HUDEP-2 (cell line): ENCODE results near the gene MFAP1.
A peak's percentile ranks its signal among the peaks of the same experiment; 100 is the strongest.
"Not testable (repeated sequence)": the region's sequence is repeated elsewhere in the genome, so short reads cannot be mapped to it uniquely, and the experiment has no call there.

Source experiments
- DNase-seq, 76 experiments: peaks; one replicate each; lab custom pipeline; 2025; ENCODE audit not compliant: unreplicated experiment in 76 of 76; lab: John Stamatoyannopoulos, UW

The MFAP1 gene

DNA sequence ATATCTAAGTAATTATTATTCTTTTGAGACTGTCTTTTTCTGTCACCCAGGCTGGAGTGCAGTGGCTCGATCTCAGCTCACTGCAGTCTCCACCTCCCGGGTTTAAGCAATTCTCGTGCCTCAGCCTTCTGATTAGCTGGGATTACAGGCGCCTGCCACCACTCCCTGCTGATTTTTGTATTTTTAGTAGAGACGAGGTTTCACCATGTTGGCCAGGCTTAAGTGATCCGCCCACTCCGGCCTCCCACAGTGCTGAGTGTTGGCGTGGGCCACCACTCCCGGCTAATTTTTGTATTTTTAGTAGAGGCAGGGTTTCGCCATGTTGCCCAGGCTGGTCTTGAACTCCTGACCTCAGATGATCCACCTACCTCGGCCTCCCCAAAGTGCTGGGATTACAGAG is 815 bp upstream of the MFAP1 start:
- DNase-seq: peak in 10 of 76 experiments; percentile 3 to 40 (median 14)

DNA sequence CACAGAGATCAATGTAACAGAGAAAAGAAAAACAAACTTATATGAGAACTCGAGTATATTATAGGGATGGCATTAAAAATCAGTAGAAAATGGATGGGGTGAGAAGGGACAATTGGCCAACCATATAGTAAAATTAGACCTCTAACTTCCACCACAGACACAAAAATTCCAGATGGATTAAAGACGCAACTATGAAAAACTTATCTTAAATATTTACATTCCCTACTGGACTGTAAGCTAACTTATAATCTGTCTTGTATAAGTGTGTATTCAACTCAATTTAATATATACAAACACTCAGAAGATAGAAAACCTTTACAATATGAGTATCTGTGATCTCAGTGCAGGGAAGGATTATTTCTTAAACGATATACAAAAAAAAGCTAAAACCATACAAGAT is 3.0 kb downstream of the MFAP1 start:
- DNase-seq: no peak

DNA sequence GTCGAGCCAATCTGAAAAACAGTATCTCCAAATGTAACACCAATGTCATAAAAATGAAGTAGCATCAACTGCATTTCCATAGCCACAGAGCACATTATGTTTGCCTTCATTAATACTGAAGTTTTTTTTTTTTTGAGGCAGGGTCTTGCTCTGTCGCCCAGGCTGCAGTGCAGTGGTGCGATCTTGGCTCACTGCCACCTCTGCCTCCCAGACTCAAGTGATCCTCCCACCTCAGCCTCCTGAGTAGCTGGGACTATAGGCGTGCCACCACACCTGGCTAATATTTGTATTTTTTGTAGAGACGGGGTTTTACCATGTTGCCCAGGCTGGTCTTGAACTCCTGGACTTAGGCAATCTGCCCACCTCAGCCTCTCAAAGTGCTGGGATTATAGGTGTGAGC is 9.4 kb downstream of the MFAP1 start:
- not testable (repeated sequence) for DNase-seq

GRCh38 chr15:43808960-43809678 is 15.4 kb downstream of the MFAP1 start:
- no peak for DNase-seq

- no peak for DNase-seq
Measured at GRCh38 chr15:43808435-43808950, 16.0 kb downstream of the MFAP1 start.

DNA sequence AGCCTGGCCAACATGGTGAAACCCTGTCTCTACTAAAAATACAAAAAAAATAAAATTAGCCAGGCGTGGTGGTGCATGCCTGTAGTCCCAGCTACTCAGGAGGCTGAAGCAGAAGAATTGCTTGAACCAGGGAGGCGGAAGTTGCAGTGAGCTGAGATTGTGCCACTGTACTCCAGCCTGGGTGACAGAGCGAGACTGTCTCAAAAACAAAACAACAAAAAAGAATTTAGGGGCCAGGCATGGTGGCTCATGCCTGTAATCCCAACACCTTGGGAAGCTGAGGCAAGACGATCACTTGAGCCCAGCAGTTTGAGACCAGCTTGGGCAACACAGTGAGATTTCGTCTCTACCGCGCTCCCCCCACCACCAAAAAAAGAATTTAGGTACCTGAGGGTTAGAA is 21.8 kb downstream of the MFAP1 start:
- DNase-seq: not testable (repeated sequence)

- DNase-seq: peak in 74 of 76 experiments; percentile 7 to 91 (median 82)
Measured at GRCh38 chr15:43800286-43801141, 24.0 kb downstream of the MFAP1 start, which contains the start of gene HYPK. TSS of gene HYPK (plus strand) at chr15:43800599. CDS start at chr15:43800623, 24 bp downstream.

DNA sequence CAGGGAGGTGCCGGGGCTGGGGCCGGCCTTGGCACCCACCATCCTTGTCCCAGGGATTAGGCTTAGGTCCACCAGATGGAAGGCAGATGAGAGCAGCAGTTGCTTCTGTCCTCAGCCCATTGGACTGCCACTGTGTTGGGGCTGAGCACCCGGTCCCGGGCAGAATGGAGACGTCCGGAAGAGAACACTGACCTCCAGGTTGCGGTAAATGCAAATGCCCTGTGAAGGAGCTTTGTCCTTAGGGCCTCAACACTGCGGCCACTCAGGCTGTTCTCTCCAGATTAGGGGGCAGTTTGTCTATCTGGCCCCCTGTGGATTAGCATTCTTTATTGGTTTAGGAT is 24.6 kb downstream of the MFAP1 start, which contains the start of gene SERINC4:
SERINC4 (minus strand) TSS at position 276 of the 341 bp plus-strand sequence; CDS start at position 42, 234 bp downstream.
- no peak for DNase-seq

- DNase-seq: peak in 1 of 76 experiments; percentile 18
Measured at GRCh38 chr15:43799209-43799944, 25.1 kb downstream of the MFAP1 start.

DNA sequence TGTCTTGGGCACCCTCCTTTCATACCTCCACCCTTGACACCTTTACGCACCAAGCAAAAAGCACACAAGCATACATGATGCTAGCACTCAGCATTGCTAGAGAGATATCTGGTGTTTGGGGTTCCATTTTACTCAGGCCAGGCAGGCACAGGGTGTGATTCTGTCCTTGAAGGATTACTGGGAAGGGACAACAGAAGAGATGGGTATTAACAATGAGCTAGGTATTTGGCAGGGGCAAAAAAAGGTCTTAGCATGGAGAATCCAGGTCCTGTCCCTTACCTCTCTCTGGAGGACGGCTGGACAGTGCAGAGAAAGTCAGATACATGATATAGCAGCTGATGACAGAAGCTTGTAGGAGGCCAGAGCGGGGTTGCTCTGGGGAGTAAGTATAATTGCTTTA is 27.9 kb downstream of the MFAP1 start:
- no peak for DNase-seq

DNA sequence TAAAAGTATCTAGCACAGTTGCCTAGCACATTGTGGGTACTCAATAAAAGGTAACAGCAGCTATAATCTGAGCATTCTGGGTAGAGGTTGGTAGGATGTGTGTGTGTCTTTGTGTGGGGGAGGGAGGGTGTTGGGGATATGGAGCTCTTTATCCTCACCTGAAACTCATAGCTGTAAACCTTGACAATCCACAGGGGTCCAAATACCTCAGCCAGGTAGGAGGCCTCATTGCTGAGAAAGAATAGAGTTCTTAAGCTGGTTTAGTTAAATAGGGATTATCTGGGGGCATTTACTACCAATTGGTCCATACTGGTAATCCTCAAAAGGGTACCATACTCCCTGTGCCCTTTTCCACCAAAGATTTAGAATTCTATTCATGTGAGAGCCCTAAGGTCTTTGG is 28.5 kb downstream of the MFAP1 start:
- DNase-seq: no peak

DNA sequence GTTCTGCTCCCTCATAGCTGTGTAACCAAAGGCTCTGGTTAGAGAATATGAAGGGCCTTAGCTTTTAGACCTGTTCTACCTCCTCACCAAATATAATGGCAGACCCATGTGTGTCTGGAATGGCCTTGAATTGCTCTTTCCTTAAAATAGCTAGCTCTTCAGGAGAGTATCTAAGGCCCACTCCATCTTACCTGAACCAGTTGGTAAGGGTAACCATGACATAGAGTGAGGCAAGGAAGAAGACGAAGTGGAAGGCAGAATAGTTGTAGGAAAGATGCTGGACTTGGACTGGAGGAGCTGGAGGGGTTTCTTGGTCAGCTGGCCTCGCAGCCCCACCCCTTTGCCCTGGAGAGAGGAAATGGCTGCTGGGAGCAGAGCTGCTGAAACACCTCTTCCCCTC is 29.3 kb downstream of the MFAP1 start:
- DNase-seq: no peak

- no peak for DNase-seq
Measured at GRCh38 chr15:43794269-43795037, 30.0 kb downstream of the MFAP1 start.

DNA sequence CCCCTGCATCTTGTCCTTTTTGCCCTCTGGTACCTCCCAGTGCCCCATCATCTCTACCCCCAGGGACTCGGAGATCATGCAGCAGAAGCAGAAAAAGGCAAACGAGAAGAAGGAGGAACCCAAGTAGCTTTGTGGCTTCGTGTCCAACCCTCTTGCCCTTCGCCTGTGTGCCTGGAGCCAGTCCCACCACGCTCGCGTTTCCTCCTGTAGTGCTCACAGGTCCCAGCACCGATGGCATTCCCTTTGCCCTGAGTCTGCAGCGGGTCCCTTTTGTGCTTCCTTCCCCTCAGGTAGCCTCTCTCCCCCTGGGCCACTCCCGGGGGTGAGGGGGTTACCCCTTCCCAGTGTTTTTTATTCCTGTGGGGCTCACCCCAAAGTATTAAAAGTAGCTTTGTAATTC is 30.8 kb downstream of the MFAP1 start:
- DNase-seq: no peak

DNA sequence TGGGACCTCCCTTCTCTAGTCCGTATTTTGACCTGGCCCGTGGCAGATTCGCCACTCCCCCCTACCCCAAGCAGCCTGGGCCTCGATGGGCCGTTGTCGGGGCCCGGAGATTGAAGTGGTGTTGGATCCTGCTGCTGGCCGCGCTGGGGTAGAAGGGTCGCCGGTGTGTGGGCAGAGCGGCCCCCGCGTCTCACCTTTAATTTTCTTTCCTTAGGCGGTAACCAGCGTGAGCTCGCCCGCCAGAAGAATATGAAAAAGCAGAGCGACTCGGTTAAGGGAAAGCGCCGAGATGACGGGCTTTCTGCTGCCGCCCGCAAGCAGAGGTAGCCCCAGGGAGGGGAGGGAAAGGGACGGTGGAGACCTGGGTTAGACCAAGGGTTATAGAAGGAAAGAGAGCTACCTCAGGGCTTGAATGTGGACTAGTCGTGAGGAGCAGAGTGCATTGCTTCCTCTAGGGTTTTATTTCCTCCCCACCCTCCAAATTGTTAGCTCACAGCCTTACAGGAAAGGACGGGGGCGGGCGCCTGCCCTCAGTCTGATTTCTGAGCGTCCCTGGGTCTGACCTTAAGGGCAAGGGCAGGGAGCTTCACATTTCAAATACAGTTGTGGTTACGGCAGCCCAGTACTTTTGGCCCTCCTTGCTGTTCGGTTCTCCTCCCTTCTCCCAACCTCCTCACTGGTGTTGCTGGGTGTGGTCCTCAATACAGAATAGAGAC is 31.6 kb downstream of the MFAP1 start:
- DNase-seq: peak in 10 of 76 experiments; percentile 3 to 37 (median 20)

- peak in 75 of 76 experiments; percentile 71 to 100 (median 99) for DNase-seq
Measured at GRCh38 chr15:43791993-43792760, 32.3 kb downstream of the MFAP1 start, which contains the start of gene SERF2. TSS of gene SERF2 (plus strand) at chr15:43792320. CDS start at chr15:43792377, 57 bp downstream.

GRCh38 chr15:43789409-43789808 is 35.1 kb downstream of the MFAP1 start:
- no peak for DNase-seq

GRCh38 chr15:43779016-43779415 is 45.5 kb downstream of the MFAP1 start:
- no peak for DNase-seq
